Adipose tissue (tissue), 3 donors: ENCODE data around the gene TGFBR1. TPM values are rescaled to one million over a fixed set of nuclear protein-coding genes. Genes with fewer than 3 reads are reported as not detected.

Experiments
- H3K27ac ChIP-seq: one replicate; pipeline ENCODE4 v1.5.1; 2013; ENCODE audit warnings: low read depth, low read length
- WGBS, 3 donors: extraction: QIAGEN DNeasy Blood & Tissue Kit; methylation state at CpG; one replicate each; pipeline ENCODE4 v1.1.7; 2013; 5-methylcytosine and 5-hydroxymethylcytosine counted together
- polyA plus RNA-seq, 3 donors: library from polyadenylated mRNA; stranded (reverse); fragments of 200-250 nt; gene quantifications; one replicate each; pipeline ENCODE4 v1.2.3, GENCODE V29; 2013
- donor health status: healthy with polysubstance abuse.
- donor health status: Bipolar disorder and iron deficiency.
- donor health status: healthy.

TGFBR1 gene
- polyA plus RNA-seq, 3 donors, result 3.7 to 12.1 (median 9.4) TPM

DNA sequence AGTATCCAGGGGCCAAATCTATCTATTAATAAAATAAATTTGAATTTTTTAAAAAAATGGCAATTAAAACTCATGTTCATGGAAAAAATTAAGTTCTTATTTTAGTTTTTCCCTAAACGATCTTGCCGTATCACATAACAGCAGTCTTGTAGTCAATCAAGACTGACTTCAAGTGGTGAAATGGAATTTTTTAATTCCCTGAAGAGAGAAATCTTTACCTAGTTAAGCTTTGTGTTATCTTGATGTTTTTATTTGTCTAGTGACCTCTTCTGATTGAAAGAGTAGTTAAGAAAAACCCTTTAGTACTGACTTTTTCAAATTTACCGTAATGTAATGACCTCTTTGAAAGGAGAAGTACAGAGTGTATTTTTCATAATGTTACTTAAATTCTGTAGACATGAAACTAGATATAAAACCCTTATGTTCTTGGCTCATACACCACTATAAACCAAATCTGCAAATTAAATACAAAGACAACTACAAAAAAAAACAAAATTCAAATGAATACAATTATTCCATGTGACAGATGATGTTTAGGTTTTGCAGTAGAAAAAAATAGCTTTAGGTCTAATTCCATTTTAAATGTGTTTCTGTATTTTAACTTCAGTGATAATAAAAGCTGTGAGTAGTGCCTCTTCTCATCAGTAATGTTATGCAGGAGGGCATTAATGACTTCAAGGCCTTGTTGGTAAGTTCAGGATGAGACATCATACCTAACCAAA, 19.8 kb downstream of the TGFBR1 start:
- WGBS, 3 donors, result 87 to 96% (median 92%) methylated on average over 3 of the region's 3 CpGs
- no peak overlapping the region for H3K27ac ChIP-seq

GRCh38 chr9:99125446-99125845, 20.5 kb downstream of the TGFBR1 start:
- no peak overlapping the region for H3K27ac ChIP-seq
- WGBS, 3 donors, result 86 to 97% (median 92%) methylated on average over 1 of the region's 1 CpG

DNA sequence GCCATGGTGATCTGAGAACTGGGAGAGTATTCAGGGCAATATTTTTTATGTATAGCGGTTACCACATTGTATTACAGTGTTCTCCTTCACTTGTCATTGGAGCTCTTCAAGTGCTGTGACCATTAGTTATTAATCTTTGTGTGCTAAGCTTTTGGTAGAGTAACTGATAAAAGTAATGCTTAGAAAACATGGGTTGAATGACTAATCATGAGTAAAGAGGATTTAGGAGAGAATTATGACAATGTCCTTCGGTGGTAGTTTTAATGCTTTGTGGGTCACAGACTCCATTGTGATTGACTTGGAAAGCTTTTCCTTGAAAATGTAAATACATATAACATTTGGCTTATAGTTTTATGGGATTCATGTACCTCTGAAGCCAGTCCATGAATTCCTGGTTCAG, 21.4 kb downstream of the TGFBR1 start:
- H3K27ac ChIP-seq, result no peak overlapping the region
- 95 to 98% (median 97%) methylated on average over 2 of the region's 2 CpGs for WGBS, 3 donors

DNA sequence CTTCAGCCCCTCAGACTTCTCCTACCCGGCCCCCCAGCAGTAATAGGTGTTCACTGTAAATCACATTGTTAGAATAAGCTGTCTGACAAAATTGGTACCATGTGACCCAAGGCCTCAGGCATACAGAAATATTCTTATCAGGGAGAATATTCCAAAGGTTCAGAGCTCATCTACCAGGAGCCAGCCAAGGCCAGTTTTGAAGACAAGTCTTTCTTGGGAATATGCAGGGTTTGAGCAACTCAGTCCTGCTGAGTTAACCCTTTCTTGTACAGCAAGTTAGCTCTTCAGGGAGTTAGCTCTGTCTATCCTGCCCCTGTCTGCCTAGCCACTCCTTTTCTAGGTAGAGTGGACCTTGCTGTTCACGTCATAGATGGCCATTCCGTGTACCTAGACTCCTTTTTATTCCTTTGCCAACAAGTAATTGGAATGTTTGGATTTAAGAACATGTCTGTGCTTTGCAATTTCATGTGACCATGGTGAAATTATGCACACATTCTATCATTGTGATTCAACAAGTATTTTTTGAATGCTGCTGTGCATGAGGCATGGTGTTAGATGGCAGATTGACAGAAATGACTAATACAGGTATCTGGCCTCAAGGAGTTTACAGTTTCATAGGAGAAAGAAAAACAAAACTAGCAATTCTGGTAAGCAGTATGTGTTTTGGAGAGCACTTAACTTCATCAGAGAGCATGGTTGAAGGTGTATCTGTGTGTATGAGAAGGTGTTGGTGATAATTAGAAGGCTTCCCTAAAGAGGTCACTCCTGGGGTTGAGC, 22.6 kb downstream of the TGFBR1 start:
- no peak overlapping the region for H3K27ac ChIP-seq
- 93% methylated on average over 3 of the region's 3 CpGs for WGBS, 3 donors

DNA sequence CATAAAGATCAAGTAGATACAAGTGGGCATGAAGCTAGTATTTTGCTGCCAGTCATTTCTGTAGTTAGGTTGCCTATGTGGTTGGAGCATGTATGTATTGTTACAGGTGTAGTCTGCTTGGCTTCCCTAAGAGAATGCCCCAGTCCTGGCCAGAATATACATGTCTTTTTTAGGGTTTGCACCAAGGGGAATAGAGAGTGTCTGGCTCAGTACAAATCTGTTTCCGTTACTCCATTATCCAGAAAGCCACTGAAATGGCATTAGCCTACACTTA, 23.2 kb downstream of the TGFBR1 start:
- no peak overlapping the region for H3K27ac ChIP-seq
- 94 to 96% (median 94%) methylated on average over 1 of the region's 1 CpG for whole genome bisulfite sequencing, 3 donors

DNA sequence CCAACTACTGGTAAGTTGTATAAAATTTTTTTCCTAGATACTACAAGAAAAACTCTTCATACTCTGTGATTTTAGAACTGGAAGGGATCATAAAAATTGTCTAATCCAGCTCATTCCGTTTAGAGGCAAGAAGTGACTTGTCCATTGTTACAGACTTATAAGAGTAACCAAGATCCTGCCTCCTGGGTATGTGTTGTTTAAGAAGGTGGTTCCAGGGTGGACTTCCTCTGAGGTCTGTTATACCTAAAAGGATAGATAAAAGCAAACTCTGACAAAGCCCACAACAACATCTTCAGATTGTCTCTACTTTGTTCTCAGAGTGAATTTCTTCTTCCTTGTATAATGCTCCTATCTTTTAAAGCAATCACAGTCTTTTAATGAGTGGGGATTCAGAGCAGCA, 24.2 kb downstream of the TGFBR1 start:
- WGBS, 3 donors, result 80 to 84% (median 82%) methylated on average over 1 of the region's 1 CpG
- no peak overlapping the region for H3K27ac ChIP-seq

DNA sequence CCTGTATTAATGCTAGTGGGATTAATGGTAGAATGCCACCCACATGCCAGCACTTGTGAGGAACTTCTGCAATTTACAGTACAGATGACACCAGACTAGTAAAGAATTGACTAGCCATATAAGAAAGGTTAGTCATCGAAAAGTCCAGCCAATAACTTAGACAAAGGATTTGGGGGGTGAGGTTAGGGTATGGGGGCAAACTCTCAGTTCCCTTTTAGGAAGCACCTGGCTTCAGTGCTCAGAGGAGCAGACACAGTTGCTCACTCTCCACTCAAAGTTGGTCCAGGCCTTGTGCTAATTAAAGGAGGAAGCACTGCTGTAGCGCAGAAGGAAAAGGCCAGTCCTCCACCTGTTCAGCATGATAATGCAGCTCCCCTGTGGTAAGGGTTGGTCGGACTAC, 25.2 kb downstream of the TGFBR1 start:
- no peak overlapping the region for H3K27ac ChIP-seq
- 51 to 87% (median 67%) methylated on average over 3 of the region's 3 CpGs for WGBS, 3 donors

GRCh38 chr9:99133145-99133544, 28.2 kb downstream of the TGFBR1 start:
- WGBS, 3 donors, result 83 to 87% (median 87%) methylated on average over 2 of the region's 2 CpGs
- H3K27ac ChIP-seq, result no peak overlapping the region

DNA sequence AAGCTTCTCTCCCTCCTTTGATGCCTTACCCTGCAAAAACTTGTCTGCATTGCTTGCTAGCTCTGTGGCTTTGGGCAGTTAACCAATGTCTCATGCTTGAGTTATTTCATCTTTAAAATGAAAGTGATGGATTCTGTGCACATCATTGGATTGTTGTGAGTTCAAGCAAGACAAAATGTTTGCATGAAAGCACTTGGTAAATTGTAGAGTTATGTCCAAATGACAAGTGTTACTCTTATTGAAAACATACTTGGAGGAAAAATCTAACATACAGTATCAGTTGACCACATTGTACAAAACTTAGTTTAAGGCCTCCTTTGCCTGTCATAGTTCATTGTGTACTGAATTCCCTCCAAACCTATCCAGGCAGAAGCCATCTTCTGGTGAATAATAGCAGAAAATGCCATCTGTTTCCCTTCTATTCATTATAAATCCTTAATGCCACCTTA, 30.0 kb downstream of the TGFBR1 start:
- no peak overlapping the region for H3K27ac ChIP-seq

DNA sequence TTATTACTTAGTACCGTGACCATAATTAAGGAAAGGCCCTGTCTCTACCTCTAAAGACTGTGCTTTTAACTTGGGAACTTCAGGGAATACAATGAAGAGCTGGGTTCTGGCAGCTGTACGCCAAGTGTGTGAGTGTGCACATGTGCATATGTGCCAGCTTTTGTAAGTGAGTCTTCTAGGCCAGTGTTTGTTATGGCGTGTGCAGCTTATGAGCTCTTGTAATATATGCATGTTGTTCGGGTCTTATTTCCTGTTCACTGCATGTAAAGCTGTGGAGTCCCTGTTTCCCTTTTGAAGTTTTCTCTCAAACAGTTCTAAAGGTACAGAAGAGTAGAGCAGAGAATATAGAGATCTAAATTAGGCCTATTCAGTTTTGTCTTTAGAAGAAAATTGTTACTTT, 30.5 kb downstream of the TGFBR1 start:
- 80 to 86% (median 84%) methylated on average over 4 of the region's 4 CpGs for WGBS, 3 donors
- H3K27ac ChIP-seq, result no peak overlapping the region

- 50 to 79% (median 70%) methylated on average over 3 of the region's 3 CpGs for WGBS, 3 donors
- H3K27ac ChIP-seq, result no peak overlapping the region
Observed at GRCh38 chr9:99137225-99137624, 32.3 kb downstream of the TGFBR1 start.

DNA sequence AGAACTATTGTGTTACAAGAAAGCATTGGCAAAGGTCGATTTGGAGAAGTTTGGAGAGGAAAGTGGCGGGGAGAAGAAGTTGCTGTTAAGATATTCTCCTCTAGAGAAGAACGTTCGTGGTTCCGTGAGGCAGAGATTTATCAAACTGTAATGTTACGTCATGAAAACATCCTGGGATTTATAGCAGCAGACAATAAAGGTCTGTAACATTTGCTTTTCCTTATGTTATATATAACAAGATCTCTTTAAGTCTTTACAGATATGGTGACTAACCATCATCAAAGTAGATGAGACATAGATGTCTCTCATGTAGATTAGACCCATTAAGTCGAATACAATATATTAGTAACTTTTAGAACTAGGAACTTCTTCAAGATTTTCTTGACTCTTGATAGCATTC, 33.0 kb downstream of the TGFBR1 start:
- H3K27ac ChIP-seq, result no peak overlapping the region
- WGBS, 3 donors, result 62 to 81% (median 67%) methylated on average over 7 of the region's 7 CpGs

DNA sequence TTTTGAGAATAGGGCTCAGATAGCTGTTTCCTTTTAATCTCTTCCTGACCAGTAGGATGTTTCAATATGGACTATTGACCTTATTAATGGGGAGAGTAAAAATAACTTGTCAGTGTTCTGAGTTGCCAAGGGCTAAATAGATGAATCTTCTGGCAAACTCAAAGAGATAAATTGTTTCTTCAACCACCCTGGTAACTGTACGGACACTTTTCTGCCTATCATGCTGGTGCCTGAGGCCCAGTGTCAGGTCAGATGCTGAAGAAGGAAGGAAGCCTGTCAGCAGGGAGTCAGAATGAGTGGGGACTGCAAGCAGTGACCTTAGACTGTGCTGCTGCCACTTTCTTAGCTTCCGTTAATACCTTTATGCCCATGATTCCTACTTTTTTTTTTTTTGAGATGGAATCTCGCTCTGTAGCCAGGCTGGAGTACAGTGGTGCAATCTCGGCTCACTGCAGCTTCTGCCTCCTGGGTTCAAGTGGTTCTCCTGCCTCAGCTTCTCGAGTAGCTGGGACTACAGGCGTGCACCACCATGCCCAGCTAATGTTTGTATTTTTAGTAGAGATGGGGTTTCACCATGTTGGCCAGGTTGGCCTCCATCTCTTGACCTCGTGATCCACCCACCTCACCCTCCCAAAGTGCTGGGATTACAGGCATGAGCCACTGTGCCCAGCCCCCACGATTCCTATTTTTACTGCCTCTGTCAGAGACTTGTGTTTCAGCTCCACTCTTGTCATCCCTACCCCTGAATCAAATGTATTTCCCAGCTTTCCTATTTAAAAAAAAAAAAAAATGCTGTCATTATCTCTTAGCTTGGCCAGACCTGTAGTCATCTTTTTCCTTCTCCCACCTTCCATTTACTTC, 33.7 kb downstream of the TGFBR1 start:
- 86 to 90% (median 89%) methylated on average over 8 of the region's 8 CpGs for WGBS, 3 donors
- H3K27ac ChIP-seq, result no peak overlapping the region

DNA sequence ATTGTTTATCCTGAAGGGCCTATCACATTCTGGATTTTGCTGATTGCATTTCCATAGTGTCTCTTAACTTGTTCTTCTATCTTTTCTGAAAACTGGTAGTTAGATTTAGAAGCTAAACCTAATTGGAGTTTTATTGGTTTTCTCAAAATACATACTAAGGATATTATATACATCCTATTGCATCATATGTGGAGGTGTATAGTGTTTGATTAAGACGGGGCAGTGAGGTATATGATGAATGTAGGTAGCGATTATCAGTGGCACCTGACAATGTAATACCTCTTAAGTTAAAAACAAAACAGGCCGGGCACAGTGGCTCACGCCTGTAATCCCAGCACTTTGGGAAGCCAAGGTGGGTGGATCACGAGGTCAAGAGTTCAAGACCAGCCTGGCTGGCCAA, 35.0 kb downstream of the TGFBR1 start:
- WGBS, 3 donors, result 93 to 99% (median 96%) methylated on average over 5 of the region's 5 CpGs
- H3K27ac ChIP-seq, result no peak overlapping the region

DNA sequence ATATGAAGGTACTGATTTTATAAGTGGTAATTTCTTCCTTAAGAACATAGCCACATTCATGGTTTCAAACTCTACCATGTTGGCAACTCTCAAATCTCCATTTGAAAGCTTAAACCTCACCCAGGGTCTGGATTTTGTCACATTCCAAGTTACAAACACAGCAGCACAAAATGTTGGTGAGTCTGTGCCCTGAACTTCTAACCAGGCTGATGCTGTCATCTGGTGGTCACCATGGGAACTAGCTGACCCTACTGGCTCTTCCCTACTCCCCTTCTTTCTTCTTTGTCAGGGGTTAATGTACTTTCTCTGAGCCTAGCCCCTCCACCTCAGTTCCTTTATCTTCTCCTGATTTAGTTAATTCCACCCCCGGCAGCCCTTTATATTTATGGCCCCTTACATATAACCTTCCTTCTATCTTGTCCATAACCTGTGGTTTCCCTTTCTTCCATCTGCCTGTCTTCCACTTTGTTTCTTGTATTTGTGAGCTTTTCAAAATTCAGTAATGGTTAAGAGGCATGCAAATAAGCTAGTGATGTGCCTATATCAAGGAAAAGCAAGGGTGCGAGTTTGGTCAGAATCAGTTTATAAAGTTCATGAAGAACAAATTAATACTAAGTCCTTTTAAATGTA, 35.9 kb downstream of the TGFBR1 start:
- H3K27ac ChIP-seq, result no peak overlapping the region
- WGBS, 3 donors, result 76 to 82% (median 81%) methylated on average over 2 of the region's 2 CpGs

DNA sequence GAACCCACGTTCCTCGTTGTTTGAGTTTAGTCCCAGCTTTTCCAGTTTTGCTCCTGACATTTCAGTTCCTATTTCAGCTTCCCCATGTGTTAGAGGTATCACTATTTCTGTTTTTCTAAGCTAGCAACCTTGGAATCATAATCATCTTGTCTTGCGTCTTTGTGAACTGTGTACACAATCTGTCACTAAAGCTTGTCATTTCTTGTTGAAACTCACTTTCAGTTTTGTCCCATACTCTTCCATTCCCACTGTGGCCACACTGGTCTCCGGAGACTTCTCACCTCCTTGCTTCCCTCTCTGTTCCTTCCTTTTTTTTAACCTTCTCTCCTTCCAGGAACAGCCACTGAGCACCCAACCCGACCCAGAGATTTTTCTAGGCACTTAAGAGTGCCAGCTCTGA, 36.9 kb downstream of the TGFBR1 start:
- WGBS, 3 donors, result 70 to 82% (median 81%) methylated on average over 5 of the region's 5 CpGs
- H3K27ac ChIP-seq, result no peak overlapping the region

- no peak overlapping the region for H3K27ac ChIP-seq
- 92 to 95% (median 95%) methylated on average over 4 of the region's 4 CpGs for WGBS, 3 donors
Observed at GRCh38 chr9:99142275-99142674, 37.4 kb downstream of the TGFBR1 start.

DNA sequence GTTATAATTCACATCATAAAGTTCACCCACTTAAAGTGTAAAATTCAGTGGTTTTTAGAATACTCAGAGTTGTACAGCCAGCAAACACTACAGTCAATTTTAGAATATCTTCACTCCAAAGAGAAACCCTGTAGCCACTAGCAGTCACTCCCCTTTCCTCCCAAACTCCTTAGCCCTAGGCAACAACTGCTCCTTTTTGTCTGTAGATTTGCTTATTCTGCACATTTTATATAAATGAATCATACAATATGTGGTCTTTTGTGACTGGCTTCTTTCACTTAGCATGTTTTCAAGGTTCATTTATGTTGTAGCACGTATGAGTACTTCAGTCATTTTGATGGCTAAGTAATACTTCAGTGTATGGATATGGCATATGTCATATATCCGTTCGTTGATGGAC, 38.7 kb downstream of the TGFBR1 start:
- 95 to 96% (median 95%) methylated on average over 3 of the region's 3 CpGs for WGBS, 3 donors

DNA sequence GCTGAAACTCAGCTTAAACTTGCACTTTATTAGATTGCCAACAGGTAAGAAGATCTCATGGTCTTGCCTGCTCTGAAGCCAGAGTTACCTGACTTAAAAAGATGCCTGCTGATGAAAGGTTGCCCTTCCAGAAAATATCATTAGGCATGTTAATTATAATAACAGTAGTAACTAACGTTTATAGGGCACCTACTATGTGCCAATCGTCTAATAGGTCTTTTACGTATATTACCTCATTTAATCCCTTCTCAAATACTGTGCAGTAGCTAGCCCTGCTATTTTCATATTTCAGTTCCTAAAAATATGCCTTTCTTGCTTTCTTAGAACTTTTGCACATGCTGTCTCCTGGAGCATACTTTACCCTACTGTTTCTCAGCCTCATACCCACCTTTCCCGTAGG, 40.1 kb downstream of the TGFBR1 start:
- 79 to 93% (median 82%) methylated on average over 4 of the region's 4 CpGs for WGBS, 3 donors
- no peak overlapping the region for H3K27ac ChIP-seq

More for the DNA sequence above, 38.7 kb downstream of the TGFBR1 start:
- no peak overlapping the region for H3K27ac ChIP-seq
